ENCODE measurements around the gene CEL. TPM values are rescaled to one million over a fixed set of nuclear protein-coding genes. Genes with fewer than 3 reads are reported as not detected.

Gene CEL
- total and polyA plus RNA-seq, 2 experiments from 2014 or later: 0.27 to 2.3 TPM

DNA sequence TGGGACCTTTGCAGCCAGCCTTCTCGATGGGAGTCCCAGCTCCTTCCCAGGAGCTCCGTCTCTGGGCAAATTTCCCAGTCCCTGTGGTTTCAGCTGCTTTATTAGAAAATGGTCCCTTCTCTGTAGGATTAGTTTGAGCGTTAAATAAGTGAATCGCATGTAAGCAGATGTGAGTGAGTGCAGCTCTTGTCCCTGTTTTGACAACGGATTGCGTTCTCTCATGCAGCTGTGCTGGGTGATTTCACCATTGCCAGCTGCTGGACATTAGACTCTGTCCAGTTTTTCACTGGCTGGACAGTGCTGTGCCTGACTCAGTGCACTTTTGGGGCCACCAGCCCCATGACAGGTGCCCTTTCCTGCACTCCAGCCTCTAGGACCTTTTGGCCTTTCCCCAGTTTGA lies 11.6 kb upstream of the CEL start:
- no peak overlapping the region for H3K27ac Mint-ChIP-seq
- TF ChIP-seq POLR2AphosphoS5 (IDR thresholded peaks at IDR 0.05; ENCODE audit: low read depth): no peak
- no peak for TF ChIP-seq ETS1 (IDR thresholded peaks at IDR 0.05)
- TF ChIP-seq STAT1 (IDR thresholded peaks at IDR 0.05; ENCODE audit: unreplicated experiment): no peak
- TF ChIP-seq, protein P1, sequence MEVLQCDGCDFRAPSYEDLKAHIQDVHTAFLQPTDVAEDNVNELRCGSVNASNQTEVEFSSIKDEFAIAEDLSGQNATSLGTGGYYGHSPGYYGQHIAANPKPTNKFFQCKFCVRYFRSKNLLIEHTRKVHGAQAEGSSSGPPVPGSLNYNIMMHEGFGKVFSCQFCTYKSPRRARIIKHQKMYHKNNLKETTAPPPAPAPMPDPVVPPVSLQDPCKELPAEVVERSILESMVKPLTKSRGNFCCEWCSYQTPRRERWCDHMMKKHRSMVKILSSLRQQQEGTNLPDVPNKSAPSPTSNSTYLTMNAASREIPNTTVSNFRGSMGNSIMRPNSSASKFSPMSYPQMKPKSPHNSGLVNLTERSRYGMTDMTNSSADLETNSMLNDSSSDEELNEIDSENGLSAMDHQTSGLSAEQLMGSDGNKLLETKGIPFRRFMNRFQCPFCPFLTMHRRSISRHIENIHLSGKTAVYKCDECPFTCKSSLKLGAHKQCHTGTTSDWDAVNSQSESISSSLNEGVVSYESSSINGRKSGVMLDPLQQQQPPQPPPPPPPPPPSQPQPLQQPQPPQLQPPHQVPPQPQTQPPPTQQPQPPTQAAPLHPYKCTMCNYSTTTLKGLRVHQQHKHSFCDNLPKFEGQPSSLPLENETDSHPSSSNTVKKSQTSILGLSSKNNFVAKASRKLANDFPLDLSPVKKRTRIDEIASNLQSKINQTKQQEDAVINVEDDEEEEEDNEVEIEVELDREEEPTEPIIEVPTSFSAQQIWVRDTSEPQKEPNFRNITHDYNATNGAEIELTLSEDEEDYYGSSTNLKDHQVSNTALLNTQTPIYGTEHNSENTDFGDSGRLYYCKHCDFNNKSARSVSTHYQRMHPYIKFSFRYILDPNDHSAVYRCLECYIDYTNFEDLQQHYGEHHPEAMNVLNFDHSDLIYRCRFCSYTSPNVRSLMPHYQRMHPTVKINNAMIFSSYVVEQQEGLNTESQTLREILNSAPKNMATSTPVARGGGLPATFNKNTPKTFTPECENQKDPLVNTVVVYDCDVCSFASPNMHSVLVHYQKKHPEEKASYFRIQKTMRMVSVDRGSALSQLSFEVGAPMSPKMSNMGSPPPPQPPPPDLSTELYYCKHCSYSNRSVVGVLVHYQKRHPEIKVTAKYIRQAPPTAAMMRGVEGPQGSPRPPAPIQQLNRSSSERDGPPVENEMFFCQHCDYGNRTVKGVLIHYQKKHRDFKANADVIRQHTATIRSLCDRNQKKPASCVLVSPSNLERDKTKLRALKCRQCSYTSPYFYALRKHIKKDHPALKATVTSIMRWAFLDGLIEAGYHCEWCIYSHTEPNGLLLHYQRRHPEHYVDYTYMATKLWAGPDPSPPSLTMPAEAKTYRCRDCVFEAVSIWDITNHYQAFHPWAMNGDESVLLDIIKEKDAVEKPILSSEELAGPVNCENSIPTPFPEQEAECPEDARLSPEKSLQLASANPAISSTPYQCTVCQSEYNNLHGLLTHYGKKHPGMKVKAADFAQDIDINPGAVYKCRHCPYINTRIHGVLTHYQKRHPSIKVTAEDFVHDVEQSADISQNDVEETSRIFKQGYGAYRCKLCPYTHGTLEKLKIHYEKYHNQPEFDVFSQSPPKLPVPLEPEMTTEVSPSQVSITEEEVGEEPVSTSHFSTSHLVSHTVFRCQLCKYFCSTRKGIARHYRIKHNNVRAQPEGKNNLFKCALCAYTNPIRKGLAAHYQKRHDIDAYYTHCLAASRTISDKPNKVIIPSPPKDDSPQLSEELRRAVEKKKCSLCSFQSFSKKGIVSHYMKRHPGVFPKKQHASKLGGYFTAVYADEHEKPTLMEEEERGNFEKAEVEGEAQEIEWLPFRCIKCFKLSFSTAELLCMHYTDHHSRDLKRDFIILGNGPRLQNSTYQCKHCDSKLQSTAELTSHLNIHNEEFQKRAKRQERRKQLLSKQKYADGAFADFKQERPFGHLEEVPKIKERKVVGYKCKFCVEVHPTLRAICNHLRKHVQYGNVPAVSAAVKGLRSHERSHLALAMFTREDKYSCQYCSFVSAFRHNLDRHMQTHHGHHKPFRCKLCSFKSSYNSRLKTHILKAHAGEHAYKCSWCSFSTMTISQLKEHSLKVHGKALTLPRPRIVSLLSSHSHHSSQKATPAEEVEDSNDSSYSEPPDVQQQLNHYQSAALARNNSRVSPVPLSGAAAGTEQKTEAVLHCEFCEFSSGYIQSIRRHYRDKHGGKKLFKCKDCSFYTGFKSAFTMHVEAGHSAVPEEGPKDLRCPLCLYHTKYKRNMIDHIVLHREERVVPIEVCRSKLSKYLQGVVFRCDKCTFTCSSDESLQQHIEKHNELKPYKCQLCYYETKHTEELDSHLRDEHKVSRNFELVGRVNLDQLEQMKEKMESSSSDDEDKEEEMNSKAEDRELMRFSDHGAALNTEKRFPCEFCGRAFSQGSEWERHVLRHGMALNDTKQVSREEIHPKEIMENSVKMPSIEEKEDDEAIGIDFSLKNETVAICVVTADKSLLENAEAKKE (CRISPR knock-in tag; IDR thresholded peaks at IDR 0.05): no peak
- no peak for TF ChIP-seq EZH2phosphoT487 (IDR thresholded peaks at IDR 0.05; ENCODE audit: unreplicated experiment)
- TF ChIP-seq EZH2 (IDR thresholded peaks at IDR 0.05; ENCODE audit: low read depth, unreplicated experiment): no peak
- TF ChIP-seq, protein P2, sequence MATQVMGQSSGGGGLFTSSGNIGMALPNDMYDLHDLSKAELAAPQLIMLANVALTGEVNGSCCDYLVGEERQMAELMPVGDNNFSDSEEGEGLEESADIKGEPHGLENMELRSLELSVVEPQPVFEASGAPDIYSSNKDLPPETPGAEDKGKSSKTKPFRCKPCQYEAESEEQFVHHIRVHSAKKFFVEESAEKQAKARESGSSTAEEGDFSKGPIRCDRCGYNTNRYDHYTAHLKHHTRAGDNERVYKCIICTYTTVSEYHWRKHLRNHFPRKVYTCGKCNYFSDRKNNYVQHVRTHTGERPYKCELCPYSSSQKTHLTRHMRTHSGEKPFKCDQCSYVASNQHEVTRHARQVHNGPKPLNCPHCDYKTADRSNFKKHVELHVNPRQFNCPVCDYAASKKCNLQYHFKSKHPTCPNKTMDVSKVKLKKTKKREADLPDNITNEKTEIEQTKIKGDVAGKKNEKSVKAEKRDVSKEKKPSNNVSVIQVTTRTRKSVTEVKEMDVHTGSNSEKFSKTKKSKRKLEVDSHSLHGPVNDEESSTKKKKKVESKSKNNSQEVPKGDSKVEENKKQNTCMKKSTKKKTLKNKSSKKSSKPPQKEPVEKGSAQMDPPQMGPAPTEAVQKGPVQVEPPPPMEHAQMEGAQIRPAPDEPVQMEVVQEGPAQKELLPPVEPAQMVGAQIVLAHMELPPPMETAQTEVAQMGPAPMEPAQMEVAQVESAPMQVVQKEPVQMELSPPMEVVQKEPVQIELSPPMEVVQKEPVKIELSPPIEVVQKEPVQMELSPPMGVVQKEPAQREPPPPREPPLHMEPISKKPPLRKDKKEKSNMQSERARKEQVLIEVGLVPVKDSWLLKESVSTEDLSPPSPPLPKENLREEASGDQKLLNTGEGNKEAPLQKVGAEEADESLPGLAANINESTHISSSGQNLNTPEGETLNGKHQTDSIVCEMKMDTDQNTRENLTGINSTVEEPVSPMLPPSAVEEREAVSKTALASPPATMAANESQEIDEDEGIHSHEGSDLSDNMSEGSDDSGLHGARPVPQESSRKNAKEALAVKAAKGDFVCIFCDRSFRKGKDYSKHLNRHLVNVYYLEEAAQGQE (IDR thresholded peaks at IDR 0.05; ENCODE audit: unreplicated experiment): no peak
- no peak for TF ChIP-seq ZNF114 (CRISPR knock-in tag; IDR thresholded peaks at IDR 0.05)
- TF ChIP-seq, protein P3, sequence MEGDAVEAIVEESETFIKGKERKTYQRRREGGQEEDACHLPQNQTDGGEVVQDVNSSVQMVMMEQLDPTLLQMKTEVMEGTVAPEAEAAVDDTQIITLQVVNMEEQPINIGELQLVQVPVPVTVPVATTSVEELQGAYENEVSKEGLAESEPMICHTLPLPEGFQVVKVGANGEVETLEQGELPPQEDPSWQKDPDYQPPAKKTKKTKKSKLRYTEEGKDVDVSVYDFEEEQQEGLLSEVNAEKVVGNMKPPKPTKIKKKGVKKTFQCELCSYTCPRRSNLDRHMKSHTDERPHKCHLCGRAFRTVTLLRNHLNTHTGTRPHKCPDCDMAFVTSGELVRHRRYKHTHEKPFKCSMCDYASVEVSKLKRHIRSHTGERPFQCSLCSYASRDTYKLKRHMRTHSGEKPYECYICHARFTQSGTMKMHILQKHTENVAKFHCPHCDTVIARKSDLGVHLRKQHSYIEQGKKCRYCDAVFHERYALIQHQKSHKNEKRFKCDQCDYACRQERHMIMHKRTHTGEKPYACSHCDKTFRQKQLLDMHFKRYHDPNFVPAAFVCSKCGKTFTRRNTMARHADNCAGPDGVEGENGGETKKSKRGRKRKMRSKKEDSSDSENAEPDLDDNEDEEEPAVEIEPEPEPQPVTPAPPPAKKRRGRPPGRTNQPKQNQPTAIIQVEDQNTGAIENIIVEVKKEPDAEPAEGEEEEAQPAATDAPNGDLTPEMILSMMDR (conservative IDR thresholded peaks at IDR 0.05; ENCODE audit: low read depth in 2 of 2): no peak
- no peak for TF ChIP-seq JUNB (IDR thresholded peaks at IDR 0.05; ENCODE audit: unreplicated experiment)
- no peak for TF ChIP-seq CREB1 (CRISPR knock-in tag; IDR thresholded peaks at IDR 0.05; ENCODE audit: low read depth)
- TF ChIP-seq NANOG (IDR thresholded peaks at IDR 0.05; ENCODE audit: borderline replicate concordance): no peak
- Histone ChIP-seq H3K79me2 (replicated peaks; ENCODE audit: insufficient read depth) (0 out of 2 replicates have a peak, but pooled peaks cover 4% of the 10 kb centered on the region), H4K20me1 (replicated peaks; ENCODE audit: insufficient read depth) (peaks cover 5% of the 10 kb centered on the region; the same call in 1 of the 2 replicates), H3K27ac (ENCODE audit: low read depth) (no peak overlapping the region), H3K4me3 (no peak overlapping the region), H3K27me3 (ENCODE audit: insufficient read depth) (no peaks in the 10 kb centered on the region), H3K4me1 (ENCODE audit: insufficient read depth) (no peaks in the 10 kb centered on the region), H3K4me2 (no peak overlapping the region), H3K9me2 (ENCODE audit: insufficient read depth) (no peaks in the 10 kb centered on the region), H3K36me3 (ENCODE audit: insufficient read depth) (peaks cover 4% of the 10 kb centered on the region; the same call in 1 of the 2 replicates), H3F3A (replicated peaks; ENCODE audit: low read depth) (no peaks in the 10 kb centered on the region), H2AFZ (no peak overlapping the region)
- no peak for DNase-seq (ENCODE audit: low spot score)
- ATAC-seq: no peak
- no peaks in the 10 kb centered on the region for H3K9me3 Mint-ChIP-seq
- H3K27me3 Mint-ChIP-seq (ENCODE audit: insufficient read depth, low read depth, poor library complexity): peaks cover 5% of the 10 kb centered on the region
- peaks cover 65% of the 10 kb centered on the region for H3K36me3 Mint-ChIP-seq (ENCODE audit: low read depth)
- H3K4me3 Mint-ChIP-seq: no peak overlapping the region
- no peaks in the 10 kb centered on the region; the same call in 2 of the 3 replicates for H3K4me1 Mint-ChIP-seq
